Myocyte (in vitro differentiated cells): ENCODE data around the gene PTGES2. TPM values are rescaled to one million over a fixed set of nuclear protein-coding genes. Genes with fewer than 3 reads are reported as not detected.
A peak's percentile ranks its signal among the peaks of the same experiment; 100 is the strongest.
"Not testable (repeated sequence)": the region's sequence is repeated elsewhere in the genome, so short reads cannot be mapped to it uniquely, and the experiment has no call there.

Experiments used
- DNase-seq: peaks from one replicate; pipeline ENCODE4 v3.0.0-alpha.2; 2012; ENCODE audit warnings: low read depth
- total RNA-seq: library from RNA; depleted of rRNA; stranded (reverse); fragments of >200 nt; gene quantifications from 2 replicates; pipeline ENCODE4 v1.2.3, GENCODE V29; 2014

Gene PTGES2
- total RNA-seq, 1 donor from 2014 or later, result 65.9 TPM

DNA sequence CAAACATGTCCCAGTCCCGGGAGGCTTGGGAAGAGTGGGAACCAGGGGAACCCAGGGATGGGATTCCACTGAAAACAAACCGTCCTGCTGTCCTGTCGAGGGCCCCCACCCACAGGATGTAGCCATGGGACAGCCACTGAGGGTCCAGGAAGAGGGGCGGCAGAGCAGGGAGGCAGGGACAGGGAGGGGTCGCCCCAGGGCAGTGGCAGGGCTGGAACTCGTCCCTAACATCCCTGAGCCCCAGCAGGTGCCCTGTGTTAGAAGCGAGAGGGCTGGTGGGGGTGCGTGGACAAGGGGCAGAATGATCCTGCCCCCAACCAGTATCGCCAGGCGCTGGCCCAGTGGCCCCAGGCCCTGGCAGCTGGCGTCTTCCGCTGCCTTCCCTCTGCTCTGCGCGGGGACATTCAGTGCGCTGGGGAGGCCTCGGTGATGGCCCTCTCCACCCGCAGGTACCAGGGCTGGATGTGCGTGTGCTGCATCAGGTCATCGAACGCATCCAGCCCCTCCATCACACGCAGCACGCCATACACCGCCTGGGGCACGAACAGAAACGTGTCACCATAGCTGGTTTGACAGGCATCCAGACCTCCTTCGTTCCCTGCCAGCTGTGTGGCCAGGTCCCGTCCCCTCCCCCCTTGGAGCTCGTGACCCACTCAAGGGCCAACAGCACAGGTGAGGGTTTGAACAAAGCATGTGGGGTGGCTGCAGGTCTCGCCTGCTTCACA is 6.6 kb downstream of the PTGES2 start:
- no peak for DNase-seq

DNA sequence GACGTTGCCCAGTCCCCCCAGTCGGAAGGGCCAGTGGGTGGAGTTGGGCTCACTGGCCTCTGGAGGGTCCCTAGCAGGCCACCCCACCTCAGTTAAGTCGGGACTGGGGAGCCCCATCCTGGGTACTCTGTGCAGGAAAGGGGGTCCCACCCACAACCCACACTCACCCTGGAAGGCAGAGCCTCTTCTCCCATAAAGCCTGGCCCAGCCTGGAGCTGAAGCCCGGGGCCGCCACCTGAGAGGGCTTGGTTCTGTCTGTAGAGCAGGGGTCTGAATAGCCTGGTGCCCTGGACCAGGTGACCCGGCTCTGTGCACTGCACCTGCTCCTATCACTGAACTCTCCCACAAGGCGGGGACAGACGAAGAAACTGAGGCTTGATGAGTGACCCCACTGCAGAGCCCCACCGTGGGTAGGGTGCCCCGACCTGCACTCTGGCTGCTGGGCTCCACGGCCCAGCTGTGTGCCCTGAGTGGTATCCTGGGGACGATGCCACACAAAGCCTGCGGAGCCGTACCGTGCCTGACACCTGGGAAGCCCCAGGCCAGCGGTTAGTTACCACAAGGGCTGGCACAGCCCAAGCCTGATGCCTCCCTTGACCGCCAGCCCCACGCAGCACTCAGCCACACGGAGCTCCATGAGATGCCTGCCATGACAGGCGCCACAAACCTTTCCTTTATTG is 7.3 kb downstream of the PTGES2 start:
- DNase-seq, result no peak

DNA sequence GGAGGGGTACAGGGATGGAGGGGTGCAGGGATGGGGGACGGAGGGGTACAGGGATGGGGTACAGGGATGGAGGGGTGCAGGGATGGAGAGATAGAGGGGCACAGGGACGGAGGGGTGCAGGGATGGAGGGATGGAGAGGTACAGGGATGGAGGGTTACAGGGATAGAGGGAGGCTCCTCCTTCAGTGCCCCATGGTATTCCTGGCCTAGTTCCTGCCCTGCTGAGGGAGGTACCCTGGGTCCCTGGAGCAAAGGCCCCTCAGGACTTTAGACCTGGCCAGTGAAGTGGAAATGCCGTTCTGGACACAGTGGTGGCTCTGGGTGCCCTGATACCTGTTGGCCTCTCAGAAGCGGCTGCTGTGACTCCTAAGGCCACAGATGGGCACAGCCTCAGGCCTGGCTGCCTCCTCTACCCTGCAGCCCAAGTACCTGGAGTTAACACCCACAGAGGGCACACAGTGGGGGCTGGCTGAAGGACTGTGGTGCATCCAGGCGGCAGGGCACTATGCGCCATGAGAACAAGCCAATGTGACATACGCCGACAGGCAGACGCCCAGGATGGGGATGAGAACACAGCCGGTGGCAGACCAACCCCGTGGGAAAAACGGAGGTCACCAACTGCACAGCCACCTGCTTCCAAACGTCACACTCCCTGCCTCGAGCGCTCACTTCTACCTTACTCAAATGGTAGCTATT is 8.4 kb downstream of the PTGES2 start:
- DNase-seq, result peak; percentile 70

DNA sequence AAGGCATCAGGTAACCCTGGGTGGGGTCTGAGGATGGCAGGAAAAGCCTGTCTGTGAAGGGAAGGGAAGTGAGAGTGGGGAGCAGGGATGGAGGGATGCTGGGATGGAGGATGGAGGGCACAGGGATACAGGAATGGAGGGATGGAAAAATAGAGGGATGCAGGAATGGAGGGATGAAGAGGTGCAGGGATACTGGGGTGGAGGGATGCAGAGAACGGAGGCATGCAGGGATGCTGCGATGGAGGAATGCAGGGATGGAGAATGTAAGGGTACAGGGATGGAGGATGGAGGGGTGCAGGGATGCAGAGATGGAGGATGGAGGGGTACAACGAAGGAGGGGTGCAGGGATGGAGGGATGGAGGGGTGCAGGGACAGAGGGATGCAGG is 9.1 kb downstream of the PTGES2 start:
- DNase-seq, result no peak

DNA sequence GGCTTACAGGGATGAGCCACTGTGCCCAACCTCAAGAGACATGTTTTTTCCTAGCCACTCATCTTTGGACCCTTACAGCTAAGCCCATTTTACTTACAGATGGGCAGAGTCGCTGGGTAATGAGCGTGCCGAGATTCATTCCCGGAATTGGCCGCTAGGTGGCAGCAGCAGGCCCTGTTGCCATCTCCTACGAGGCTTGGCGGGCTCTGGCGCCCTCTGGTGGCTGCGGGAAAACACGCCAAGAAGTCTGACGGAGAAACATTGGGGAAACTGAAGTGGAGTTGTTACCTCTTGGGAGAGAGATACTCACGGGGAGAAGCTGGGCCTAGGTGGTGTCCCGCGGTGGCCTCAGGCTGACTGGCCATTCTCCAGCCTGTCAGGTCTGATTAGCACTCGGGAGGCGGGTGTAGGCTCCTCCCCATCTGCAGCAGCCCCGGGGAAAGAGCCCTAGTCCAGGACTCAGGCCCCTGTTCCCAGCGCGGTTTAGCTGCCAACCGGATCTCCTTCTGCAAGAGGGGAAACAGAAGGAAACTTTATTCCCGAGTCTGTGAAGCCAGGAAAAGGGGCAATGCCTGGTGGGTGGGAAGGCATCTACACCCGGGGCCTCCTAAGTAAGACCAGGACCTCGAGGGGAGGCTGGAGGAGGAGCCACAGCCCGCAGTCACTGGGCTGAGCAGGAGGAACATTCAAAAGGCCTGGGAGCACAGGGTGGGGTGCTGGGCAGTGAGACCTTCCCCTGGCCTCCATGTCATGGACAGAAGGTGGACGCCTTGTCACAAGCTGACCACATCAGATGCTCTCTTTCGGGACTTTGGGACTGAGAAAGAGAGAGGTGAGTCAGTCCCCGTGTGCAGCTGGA is 9.7 kb downstream of the PTGES2 start:
- DNase-seq, result peak; percentile 90

DNA sequence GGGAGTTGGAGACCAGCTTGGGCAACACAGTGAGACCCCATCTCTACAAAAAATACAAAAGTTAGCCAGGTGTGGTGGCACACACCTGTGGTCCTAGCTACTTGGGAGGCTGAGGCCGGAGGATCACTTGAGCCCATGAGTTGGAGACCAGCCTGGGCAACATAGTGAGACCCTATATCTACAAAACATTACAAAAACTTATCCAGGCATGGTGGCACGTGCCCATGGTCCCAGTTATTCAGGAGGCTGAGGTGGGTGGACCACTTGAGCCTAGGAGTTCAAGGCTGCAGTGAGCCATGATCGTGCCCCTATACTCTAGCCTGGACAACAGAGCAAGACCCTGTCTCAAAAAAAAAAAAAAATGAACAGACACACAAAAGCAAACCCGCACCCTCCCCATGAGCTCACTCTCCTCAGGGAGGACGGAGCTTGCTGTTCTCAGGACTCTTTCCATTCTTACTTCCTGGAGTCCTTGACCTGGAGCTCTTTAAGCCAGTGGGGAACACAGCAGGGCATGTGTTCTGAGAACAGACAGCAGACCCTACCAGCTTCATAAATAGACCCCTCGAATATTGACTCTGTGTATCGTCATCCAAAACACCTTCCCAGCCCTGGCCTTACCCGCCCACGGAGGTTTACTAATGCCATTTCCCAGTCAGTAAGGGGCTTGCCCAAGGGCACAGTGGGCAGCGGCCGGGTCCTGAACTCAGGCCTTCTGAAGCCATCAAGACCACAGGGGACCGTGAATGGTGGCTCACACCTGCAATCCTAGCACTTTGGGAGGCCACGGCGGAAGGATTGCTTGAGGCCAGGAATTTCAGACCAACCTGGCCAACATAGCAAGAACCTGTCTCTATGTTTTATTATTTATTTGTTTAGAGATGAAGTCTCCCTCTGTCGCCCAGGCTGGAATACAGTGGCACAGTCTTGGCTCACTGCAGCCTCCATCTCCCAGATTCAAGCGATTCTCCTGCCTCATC is 11.1 kb downstream of the PTGES2 start:
- no peak for DNase-seq

DNA sequence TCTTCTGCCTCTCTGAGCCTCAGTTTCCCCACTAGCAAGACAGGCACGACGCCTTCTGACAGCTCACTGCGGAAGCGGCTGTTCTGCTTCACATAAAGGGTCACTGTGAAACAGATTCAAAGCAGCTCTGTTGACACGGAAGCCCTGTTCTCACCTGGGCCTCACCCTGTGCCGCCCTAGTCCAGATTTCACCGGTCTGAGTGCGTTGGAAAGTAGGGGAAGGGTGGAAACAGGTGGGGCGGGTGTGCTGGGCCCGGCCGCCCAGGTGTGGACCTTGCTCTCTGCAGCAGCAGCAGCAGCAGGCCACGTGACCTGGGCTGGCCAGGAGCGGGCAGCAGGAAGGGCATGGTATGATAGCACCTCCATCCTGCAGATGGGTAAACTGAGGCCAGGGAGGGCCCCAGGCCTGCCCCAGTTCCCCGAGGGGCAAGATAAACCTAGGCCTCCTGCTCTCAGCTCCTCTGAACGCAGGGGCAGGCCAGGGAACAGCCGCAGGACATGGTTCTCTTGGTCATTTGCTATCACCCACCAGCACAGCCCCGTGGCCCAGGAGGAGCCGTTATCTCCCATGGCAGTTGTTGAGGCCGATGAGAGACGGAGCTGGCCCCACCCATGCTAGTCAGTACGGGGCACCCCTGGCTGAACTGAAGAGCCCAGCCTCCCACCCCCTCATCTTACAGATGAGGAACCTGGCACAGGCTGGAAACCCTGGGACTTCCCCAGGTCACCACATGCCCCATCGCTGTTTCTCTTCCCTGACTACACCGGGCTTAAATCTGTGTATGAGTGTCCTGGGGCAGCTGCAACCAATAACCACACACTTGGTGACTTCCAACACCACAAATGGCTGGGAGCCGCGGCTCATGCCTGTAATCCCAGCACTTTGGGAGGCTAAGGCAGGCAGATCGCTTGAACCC is 12.1 kb downstream of the PTGES2 start:
- DNase-seq, result peak; percentile 77

DNA sequence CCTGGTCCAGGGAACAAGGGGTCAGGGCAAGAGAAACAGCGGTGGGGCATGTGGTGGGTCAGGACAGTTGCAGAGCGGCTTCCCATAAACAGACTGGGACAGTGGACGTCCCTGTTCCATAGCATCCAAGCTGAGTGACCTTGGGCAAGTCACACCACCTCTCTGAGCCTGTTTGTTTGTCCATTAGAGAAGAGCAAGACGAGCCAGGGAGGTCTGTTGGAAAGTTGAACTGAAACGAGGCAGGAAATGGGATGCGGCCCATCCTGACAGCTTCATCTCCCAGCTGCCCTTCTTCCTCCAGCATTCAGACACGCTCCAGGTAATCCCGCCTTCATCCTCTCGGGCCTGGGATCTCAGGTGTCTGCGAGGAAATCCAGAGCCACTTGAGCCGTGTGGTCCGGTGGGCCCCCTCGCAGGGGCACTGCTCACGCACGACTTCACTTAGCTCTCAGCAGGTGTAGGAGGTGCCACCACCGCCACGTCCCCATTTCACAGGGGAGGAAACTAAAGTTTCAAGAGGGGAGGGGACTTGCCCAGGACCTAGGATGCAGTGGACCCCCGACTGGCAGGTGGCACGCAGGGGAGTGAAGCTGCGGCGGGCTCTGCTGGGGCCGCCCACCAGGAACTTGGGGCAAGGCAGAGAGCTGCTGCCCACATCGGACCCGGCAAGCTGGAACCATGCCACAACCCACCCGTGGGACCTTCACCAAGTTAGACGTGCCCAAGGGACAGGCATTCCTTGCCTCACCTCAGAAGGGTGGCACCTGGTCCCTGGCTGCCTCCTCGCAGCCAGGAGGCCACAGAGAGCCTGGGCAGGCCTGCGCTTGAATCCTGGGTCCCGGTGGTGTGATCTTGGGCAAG is 13.0 kb downstream of the PTGES2 start:
- DNase-seq, result no peak

DNA sequence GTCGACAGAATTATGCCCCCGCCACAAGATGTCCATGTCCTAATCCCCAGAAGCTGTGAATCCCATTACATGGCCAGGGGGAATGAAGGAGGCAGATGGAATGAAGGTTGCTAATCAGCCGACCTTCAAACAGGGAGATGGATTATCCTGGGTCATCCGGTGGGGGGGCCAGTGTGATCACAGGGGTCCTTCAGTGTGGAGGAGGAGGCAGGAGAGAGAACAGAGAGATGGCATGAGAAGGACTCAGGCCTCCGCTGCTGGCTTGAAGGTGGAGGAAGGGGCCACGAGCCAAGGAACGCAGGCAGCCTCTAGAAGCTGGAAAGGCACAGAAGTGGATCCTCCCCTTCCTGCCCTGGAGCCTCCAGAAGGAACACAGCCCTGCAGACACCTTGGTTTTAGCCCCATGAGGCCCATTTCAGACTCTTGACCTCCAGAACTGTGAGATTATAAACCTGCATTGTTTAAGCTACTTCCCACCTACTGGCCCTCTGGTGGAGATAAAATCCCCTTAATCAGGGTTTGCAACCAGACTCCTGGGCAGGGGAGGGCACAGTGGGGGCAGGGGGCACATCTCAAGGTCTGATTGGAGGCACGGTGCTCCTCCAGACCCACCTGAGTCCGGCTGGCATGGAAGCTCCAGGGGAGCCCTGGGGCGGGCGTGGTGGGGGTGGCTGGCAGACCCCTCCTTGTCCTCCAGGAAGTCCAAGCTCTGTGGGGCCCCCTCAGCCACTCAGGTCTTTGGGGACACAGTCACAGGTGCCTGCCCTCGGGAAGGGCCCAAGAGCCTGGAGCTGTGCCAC is 13.8 kb downstream of the PTGES2 start:
- DNase-seq, result no peak

DNA sequence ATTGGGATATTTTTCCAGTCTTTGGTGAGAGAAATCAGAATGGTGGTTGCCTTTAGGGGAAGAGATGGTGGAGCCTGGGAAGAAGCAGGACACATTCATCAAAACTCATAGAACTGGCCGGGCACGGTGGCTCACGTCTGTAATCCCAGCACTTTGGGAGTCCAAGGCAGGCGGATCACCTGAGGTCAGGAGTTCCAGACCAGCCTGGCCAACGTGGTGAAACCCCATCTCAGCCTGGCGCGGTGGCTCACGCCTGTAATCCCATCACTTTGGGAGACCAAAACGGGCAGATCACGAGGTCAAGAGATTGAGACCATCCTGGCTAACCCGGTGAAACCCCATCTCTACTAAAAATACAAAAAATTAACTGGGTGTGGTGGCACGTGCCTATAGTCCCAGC is 15.8 kb downstream of the PTGES2 start:
- DNase-seq, result not testable (repeated sequence)

DNA sequence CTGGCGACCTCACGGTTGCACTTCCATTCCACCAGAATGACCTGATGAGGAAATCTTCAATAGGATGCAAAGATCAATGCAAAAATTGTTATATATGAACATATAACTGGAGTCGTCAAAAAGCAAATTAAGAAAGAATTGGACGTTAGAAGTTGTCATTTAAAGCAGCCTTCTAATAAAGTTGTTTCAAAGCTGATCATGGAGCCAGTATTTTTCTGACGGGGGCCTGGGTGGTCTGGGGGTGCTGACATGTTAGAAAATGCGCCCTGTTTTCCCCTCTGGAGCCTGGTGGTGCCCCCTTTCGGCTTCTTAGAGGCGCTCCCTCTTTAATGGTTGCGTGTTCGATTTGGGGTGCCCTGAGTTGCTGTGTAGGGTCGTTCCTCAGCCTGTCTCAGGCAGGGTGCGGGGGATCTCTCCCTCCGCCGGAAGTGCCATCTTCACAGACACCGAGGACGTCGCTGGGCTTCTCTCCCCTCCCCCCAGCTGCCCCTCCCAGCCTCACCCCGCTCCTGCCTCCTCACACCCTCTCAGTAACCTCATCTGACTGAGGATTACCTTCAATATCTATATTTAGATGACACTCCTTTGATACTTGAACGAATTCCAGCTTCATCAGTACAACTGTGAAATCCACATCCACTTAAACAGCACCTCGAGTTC is 18.3 kb downstream of the PTGES2 start:
- peak; percentile 43 for DNase-seq

DNA sequence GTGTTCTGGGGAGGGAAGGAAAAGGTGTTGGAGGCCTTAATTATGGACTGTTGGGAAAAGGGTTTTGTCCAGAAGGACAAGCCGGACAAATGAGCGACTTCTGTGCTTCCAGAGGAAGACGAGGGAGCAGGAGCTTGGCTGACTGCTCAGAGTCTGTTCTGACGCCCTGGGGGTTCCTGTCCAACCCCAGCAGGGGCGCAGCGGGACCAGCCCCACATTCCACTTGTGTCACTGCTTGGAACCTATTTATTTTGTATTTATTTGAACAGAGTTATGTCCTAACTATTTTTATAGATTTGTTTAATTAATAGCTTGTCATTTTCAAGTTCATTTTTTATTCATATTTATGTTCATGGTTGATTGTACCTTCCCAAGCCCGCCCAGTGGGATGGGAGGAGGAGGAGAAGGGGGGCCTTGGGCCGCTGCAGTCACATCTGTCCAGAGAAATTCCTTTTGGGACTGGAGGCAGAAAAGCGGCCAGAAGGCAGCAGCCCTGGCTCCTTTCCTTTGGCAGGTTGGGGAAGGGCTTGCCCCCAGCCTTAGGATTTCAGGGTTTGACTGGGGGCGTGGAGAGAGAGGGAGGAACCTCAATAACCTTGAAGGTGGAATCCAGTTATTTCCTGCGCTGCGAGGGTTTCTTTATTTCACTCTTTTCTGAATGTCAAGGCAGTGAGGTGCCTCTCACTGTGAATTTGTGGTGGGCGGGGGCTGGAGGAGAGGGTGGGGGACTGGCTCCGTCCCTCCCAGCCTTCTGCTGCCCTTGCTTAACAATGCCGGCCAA is 19.1 kb downstream of the PTGES2 start:
- no peak for DNase-seq

DNA sequence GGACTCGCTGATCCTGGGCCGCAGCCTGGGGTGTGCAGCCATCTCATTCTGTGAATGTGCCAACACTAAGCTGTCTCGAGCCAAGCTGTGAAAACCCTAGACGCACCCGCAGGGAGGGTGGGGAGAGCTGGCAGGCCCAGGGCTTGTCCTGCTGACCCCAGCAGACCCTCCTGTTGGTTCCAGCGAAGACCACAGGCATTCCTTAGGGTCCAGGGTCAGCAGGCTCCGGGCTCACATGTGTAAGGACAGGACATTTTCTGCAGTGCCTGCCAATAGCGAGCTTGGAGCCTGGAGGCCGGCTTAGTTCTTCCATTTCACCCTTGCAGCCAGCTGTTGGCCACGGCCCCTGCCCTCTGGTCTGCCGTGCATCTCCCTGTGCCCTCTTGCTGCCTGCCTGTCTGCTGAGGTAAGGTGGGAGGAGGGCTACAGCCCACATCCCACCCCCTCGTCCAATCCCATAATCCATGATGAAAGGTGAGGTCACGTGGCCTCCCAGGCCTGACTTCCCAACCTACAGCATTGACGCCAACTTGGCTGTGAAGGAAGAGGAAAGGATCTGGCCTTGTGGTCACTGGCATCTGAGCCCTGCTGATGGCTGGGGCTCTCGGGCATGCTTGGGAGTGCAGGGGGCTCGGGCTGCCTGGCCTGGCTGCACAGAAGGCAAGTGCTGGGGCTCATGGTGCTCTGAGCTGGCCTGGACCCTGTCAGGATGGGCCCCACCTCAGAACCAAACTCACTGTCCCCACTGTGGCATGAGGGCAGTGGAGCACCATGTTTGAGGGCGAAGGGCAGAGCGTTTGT is 19.9 kb downstream of the PTGES2 start:
- DNase-seq, result no peak

DNA sequence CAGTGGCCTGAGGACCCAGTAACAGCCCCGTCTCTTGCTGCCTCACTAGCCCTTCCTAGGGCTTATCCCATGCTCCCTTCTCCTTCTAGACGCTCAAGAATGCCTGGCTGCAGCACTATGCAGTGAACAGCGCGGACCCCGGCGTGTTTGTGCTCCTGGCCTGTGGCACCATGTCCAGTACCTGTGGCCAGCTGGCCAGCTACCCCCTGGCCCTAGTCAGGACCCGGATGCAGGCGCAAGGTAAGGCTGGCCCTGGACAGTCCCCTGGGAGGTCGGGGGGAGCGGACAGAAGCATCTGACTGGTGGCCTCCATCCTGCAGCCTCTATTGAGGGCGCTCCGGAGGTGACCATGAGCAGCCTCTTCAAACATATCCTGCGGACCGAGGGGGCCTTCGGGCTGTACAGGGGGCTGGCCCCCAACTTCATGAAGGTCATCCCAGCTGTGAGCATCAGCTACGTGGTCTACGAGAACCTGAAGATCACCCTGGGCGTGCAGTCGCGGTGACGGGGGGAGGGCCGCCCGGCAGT is 20.5 kb downstream of the PTGES2 start:
- no peak for DNase-seq
